Measurements from ENCODE around the gene TGFBRAP1.
"Not testable (repeated sequence)": the region's sequence is repeated elsewhere in the genome, so short reads cannot be mapped to it uniquely, and the experiment has no call there.

The TGFBRAP1 gene

DNA sequence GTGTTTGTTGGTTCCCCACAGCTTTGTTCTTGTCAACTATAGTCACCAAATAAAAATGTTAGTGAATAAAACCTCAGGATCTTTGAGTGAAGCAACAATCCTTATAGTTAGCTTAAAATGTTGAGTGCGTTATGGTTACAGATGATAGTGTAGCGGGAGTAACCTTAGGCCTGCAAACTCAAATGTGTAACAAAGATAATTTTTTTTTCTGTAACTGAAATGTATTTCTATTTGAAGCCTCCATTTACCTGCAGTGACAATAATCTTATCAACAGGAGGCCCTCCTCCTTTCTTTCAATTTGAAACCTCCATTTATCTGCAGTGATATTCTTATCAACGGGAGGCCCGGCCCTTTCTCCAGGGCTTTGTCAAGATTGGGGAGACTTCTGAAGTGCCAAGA, 4.7 kb upstream of the TGFBRAP1 start:
- no peak for FAIRE-seq
- no peak for DNase-seq (ENCODE audit: insufficient read length, low spot score)
- TF ChIP-seq, protein P1, sequence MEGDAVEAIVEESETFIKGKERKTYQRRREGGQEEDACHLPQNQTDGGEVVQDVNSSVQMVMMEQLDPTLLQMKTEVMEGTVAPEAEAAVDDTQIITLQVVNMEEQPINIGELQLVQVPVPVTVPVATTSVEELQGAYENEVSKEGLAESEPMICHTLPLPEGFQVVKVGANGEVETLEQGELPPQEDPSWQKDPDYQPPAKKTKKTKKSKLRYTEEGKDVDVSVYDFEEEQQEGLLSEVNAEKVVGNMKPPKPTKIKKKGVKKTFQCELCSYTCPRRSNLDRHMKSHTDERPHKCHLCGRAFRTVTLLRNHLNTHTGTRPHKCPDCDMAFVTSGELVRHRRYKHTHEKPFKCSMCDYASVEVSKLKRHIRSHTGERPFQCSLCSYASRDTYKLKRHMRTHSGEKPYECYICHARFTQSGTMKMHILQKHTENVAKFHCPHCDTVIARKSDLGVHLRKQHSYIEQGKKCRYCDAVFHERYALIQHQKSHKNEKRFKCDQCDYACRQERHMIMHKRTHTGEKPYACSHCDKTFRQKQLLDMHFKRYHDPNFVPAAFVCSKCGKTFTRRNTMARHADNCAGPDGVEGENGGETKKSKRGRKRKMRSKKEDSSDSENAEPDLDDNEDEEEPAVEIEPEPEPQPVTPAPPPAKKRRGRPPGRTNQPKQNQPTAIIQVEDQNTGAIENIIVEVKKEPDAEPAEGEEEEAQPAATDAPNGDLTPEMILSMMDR (IDR thresholded peaks at IDR 0.05; ENCODE audit: insufficient read depth, missing control alignments): no peak

DNA sequence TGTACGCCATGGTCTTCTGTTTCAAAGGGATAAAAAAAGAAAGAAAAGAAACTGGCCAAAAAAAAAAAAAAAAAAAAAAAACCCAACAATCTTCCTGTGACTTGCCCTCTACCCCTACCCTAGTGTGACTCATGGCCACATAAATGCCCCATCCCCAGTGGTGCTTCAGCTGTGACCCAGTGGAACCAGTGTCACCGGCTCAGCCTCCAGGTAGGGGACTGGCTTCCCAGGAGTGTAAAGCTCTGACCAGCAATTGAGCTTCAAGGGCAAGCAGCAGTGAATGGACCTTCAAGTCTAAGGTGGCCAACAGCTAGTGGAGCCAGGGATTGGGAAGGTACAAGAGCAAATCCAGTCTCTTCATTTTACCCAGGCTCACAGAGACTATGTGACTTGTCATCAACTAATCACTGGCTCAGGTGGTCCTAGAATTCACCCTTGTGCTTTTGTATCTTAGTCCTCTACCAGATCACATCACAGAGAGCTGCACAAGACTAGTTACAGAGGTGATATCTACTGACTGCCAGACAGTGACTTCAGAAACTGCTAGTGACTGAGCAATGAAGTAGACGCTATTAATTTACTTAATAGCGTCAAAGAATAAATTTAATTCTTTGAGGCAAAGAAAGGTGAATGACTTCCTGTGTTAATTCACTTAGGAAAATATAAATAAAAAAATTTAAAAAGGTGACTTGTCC, 1.3 kb upstream of the TGFBRAP1 start:
- DNase-seq (ENCODE audit: insufficient read length, low spot score): no peak
- TF ChIP-seq, protein P1 (IDR thresholded peaks at IDR 0.05; ENCODE audit: insufficient read depth, missing control alignments): no peak
- no peak for FAIRE-seq

- TF ChIP-seq, protein P1 (IDR thresholded peaks at IDR 0.05; ENCODE audit: insufficient read depth, missing control alignments): no peak
- FAIRE-seq (no peak), DNase-seq (ENCODE audit: insufficient read length, low spot score) (no peak)
Measured at GRCh38 chr2:105329197-105329554, 359 bp downstream of the TGFBRAP1 start.

DNA sequence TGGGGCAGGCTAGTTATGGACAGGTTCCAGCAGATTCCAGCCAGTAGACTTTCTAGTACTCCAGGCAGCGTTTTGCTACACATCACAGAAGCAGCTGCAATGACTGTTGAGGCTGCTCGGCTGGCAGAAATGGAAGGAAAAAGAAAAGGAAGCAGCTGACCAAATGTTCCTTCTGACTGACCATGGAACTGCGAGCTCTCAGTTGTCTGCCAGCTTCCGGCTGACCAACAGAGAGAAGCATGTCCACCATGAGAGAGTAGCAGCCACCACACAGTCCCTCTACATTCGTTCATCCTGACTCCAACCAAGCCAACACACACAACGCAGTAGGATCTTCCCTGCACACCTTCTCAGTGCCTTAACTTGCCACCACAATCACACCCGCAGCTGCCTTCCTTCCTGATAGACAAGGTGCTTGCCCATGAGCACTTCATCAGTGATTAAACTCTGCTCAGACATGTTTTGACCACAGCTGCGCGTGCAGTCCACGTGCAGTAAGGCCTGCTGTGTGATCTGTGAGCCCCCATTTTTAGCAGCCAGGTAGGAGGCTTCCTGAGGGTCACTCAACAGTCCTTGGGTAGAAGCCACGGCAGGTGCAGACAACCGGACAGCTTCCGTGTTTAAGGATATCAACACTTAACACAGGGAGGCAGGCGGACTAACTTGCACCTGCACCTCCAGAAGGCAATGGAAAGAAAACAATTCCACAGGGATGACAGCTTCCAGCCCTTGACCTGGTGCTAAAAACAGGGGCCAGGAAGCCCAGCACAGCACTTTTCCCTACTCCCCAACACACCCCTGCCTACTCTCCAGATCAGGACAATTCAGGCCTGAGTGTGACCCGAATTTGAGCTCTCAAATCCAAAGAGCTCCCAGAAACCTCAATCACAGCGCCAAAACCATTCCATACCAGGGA, 996 bp downstream of the TGFBRAP1 start:
- DNase-seq (ENCODE audit: insufficient read length, low spot score) (no peak), FAIRE-seq (no peak)
- TF ChIP-seq, protein P1 (IDR thresholded peaks at IDR 0.05; ENCODE audit: insufficient read depth, missing control alignments): no peak

DNA sequence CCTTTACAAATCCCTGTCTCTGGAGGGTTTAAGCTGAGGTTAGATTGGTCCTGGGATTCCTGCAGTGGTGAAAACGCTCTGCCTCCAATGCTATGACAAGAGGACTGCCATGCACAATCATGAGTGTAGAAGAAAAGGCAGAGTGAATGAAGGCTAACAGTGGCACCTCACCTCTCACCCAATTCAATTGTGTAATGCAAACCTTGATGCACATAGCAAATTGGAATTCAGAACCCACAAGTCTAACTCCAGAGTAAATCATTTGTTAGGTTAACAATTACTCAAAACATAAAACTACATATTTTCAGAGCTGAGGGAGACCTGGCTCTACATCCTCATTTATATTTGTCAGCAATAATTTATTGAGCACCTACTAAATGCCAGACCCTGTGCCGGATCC, 1.8 kb downstream of the TGFBRAP1 start:
- TF ChIP-seq, protein P1 (IDR thresholded peaks at IDR 0.05; ENCODE audit: insufficient read depth, missing control alignments): no peak
- FAIRE-seq (no peak), DNase-seq (ENCODE audit: insufficient read length, low spot score) (no peak)

DNA sequence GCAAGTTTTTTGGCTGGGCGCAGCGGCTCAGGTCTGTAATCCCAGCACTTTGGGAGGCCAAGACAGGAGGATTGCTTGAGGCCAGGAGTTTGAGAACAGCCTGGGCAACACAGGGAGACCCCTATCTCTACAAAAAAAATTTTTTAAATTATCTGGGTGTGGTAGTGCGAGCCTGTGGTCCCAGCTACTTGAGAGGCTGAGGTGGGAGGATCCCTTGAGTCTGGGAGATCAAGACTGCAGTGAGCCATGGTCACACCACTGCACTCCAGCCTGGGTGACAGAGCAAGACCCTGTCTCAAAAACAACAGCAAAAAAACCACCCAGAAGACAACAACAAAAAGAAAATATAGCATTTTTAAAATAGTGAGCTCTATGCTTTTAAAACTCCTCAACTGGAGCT, 2.3 kb downstream of the TGFBRAP1 start:
- FAIRE-seq; DNase-seq (ENCODE audit: insufficient read length, low spot score): not testable (repeated sequence)

- DNase-seq (ENCODE audit: insufficient read length, low spot score): no peak
- TF ChIP-seq, protein P1 (IDR thresholded peaks at IDR 0.05; ENCODE audit: insufficient read depth, missing control alignments): no peak
- no peak for FAIRE-seq
Measured at GRCh38 chr2:105325389-105325963, 4.1 kb downstream of the TGFBRAP1 start.

Data from D721Med (cell line).